SH-SY5Y (cell line): ENCODE results near the gene CUBN.

Experiments used
- GATA2 ChIP-seq: IDR thresholded peaks from 2 replicates; pipeline ENCODE4 v1.6.1; 2011; ENCODE audit warnings: mild to moderate bottlenecking, low read depth, low read length
- GATA3 ChIP-seq: IDR thresholded peaks from 2 replicates; pipeline ENCODE4 v1.6.1; 2011; ENCODE audit warnings: low read depth, mild to moderate bottlenecking, low read length, moderate library complexity

The CUBN gene

GRCh38 chr10:16968416-16969041, 161.1 kb downstream of the CUBN start:
- no peak for TF ChIP-seq GATA3
- TF ChIP-seq GATA2, result no peak

GRCh38 chr10:16967866-16968415, 161.7 kb downstream of the CUBN start:
- TF ChIP-seq GATA3 (no peak), GATA2 (no peak)

- TF ChIP-seq GATA2, result no peak
Observed at GRCh38 chr10:16966991-16967865, 162.4 kb downstream of the CUBN start.

GRCh38 chr10:16965740-16966447, 163.7 kb downstream of the CUBN start:
- TF ChIP-seq GATA3 (no peak), GATA2 (no peak)

- TF ChIP-seq GATA3, result no peak
- TF ChIP-seq GATA2, result no peak
Observed at GRCh38 chr10:16965344-16965616, 164.3 kb downstream of the CUBN start.

GRCh38 chr10:16964576-16965343, 164.9 kb downstream of the CUBN start:
- TF ChIP-seq GATA2 (peak; percentile 21; the same call in 1 of the 2 replicates), GATA3 (no peak)

- TF ChIP-seq GATA3 (no peak), GATA2 (no peak)
Observed at GRCh38 chr10:16960551-16960950, 169.1 kb downstream of the CUBN start.

- TF ChIP-seq GATA2 (no peak), GATA3 (no peak)
Observed at GRCh38 chr10:16957038-16957437, 172.6 kb downstream of the CUBN start.

GRCh38 chr10:16954280-16955030, 175.2 kb downstream of the CUBN start:
- no peak for TF ChIP-seq GATA2

- no peak for TF ChIP-seq GATA3
- no peak for TF ChIP-seq GATA2
Observed at GRCh38 chr10:16953270-16953669, 176.3 kb downstream of the CUBN start.

GRCh38 chr10:16952610-16953009, 177.0 kb downstream of the CUBN start:
- TF ChIP-seq GATA3, result no peak

- TF ChIP-seq GATA3 (no peak), GATA2 (no peak)
Observed at GRCh38 chr10:16952080-16952479, 177.5 kb downstream of the CUBN start.
